GM21786 (cell line): ENCODE results near the gene CHST3.
"Not testable (repeated sequence)": the region's sequence is repeated elsewhere in the genome, so short reads cannot be mapped to it uniquely, and the experiment has no call there.

Experiments used
- ATAC-seq: cut with Tn5 transposase; IDR thresholded peaks from one replicate; pipeline ENCODE4 v1.9.1; 2021; ENCODE audit not compliant: unreplicated experiment

CHST3 gene

GRCh38 chr10:71988895-71989294 lies 24.7 kb downstream of the CHST3 start:
- not testable (repeated sequence) for ATAC-seq

- no peak for ATAC-seq
Measured at GRCh38 chr10:71989661-71990454, 25.7 kb downstream of the CHST3 start.

GRCh38 chr10:71990706-71991269 lies 26.6 kb downstream of the CHST3 start:
- no peak for ATAC-seq

GRCh38 chr10:71995449-71995848 lies 31.3 kb downstream of the CHST3 start:
- no peak for ATAC-seq

- ATAC-seq = no peak
Measured at GRCh38 chr10:71995887-71996575, 31.8 kb downstream of the CHST3 start.

- ATAC-seq = no peak
Measured at GRCh38 chr10:71996592-71997371, 32.6 kb downstream of the CHST3 start.

GRCh38 chr10:71998119-71998839 lies 34.1 kb downstream of the CHST3 start:
- ATAC-seq = no peak

GRCh38 chr10:71998840-71999194 lies 34.6 kb downstream of the CHST3 start:
- ATAC-seq = no peak

GRCh38 chr10:71999360-72000072 lies 35.3 kb downstream of the CHST3 start:
- no peak for ATAC-seq

GRCh38 chr10:72000073-72001032 lies 36.2 kb downstream of the CHST3 start:
- no peak for ATAC-seq

- ATAC-seq = no peak
Measured at GRCh38 chr10:72001033-72001395, 36.8 kb downstream of the CHST3 start.

GRCh38 chr10:72002354-72003295 lies 38.4 kb downstream of the CHST3 start:
- ATAC-seq = no peak

- ATAC-seq = no peak
Measured at GRCh38 chr10:72006026-72006425, 41.8 kb downstream of the CHST3 start.

- ATAC-seq = no peak
Measured at GRCh38 chr10:72007246-72007892, 43.2 kb downstream of the CHST3 start.

GRCh38 chr10:72008096-72008981 lies 44.1 kb downstream of the CHST3 start:
- ATAC-seq = no peak

- ATAC-seq = no peak
Measured at GRCh38 chr10:72009051-72009424, 44.8 kb downstream of the CHST3 start.
